HG03571 (cell line): Measurements from ENCODE around the gene GPATCH2L.

Source experiments
- ATAC-seq: cut with Tn5 transposase; IDR thresholded peaks from one replicate; pipeline ENCODE4 v1.9.1; 2021; ENCODE audit not compliant: unreplicated experiment

GPATCH2L gene

GRCh38 chr14:76195003-76195402, 43.3 kb downstream of the GPATCH2L start:
- no peak for ATAC-seq

DNA sequence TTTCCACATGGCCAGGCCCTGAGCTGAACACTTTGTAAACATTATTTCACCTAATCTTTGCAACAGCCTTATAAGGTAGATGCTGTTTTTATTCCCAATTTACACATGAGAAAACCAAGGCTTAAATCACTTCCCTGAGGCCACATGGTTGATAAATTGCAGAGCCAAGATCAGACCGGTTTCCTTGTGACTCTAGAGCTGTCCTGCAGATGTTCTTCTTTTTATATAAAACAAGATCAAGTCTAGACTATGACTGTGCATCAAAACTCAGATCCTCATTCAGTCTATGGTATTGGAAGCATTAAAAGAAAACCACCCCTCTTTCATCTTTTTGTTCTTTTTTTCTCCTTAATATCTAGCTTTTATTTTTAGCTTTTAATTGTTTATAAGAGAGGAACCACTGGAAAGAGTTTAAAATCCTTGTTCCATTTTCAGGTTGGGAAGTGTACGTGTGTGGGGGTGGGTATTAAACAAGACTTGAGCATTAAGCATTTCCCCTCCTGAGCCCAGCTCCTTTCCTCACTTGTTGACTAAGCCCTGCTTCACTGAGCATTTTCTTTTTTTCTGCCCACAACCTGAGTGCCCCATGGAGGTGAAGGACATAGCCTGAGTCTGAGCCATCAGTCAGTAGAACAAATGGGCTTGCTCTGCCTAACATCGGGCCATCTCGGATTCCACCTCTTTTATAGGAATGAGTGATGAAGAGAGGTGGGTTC, 45.4 kb downstream of the GPATCH2L start:
- no peak for ATAC-seq

DNA sequence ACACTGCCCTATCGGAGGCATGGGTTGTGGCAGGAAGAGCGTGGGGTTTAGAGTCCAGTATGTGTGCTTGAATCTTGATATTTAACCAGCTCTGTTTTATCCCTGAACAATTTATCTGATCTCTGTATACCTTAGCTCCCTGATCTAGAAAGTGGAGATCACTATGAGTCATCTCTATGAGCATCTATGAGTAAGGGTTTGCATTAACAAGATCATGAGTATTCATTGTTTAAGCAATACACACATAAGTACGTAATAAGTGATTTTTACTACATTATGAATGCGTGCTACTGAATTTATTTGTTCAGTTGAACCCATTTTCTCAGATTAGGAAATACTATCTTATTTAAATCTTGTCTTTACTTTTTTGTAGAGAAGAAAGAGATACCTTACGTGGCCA, 49.4 kb downstream of the GPATCH2L start:
- no peak for ATAC-seq

DNA sequence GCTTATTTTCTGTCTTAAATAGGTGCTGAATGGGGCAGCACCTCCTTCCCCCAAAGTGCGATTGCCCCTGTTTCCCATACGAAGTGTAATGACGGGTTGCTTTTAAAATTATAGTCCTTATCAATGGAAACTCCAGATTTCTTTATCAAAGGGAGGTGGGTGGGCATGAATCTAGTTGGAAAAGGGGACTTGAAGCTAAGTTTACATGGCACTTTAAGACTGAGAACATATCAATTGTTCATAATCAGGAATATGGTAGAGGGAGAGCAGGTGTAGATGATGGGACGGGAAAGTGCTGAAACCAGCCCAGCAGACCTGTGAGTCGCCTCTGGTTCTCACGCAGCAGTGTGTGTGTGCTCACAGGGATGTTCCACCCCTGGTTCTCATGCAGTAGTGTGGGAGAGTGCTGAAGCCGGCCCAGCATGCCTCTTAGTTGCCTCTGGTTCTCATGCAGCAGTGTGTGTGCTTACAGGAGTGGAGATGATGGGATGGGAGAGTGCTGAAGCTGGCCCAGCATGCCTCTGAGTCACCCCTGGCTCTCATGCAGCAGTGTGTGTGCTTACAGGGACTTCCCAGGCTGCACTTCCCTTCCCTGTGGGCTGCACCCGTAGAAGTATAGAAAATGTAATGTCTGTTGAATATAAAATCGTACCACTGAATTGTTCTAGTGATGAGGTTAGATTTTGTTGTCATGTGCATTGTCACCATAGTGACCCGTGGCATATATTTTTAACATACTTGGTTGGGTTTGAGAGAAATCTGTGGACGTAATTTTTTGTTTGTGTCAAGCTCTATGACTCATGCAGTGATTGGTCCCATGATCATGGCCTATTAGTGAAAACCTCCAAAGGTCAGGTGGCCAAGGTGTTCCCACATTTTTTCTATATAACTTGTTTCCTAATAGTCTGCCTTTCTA, 51.6 kb downstream of the GPATCH2L start:
- no peak for ATAC-seq

- ATAC-seq = no peak
Observed at GRCh38 chr14:76204461-76205230, 52.9 kb downstream of the GPATCH2L start.

GRCh38 chr14:76205708-76206107, 54.0 kb downstream of the GPATCH2L start:
- ATAC-seq = no peak

DNA sequence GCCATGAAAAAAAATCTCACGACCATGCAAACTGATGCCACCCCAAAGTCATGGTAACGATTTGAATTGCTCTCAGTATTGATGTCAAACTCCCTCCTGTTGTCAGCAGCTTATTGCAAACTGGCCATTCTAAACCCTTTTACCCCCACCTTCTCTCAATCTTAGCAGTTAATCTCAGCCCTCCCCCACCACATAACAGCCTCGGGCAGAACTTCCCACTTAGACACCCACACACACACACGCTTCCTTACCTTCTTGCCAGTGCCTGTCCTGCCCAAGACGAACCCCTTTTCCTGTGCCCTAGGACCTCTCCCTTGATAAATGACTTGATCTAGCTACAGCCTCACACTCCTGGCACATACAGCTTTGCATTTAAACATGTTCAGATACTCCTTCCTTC, 56.6 kb downstream of the GPATCH2L start:
- no peak for ATAC-seq

DNA sequence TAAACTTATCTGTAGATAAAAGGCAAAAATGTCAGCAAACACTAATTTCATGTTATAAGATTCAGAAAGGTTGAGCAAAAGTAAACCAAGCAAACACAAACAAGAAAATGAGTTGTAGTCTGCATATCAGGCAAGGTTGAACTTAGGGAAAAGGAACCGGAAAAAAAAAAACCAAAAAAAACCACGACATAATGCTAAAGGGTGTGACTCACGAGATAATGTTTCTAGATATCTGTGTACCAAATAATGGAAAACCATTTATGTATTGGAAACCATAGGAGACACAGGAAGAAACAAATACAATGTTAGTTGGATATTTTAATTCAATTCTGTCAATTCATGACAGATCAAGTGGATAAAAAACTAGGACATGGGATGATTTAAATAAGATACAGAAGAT, 60.5 kb downstream of the GPATCH2L start:
- ATAC-seq = no peak

GRCh38 chr14:76217179-76217578, 65.5 kb downstream of the GPATCH2L start:
- ATAC-seq = no peak

DNA sequence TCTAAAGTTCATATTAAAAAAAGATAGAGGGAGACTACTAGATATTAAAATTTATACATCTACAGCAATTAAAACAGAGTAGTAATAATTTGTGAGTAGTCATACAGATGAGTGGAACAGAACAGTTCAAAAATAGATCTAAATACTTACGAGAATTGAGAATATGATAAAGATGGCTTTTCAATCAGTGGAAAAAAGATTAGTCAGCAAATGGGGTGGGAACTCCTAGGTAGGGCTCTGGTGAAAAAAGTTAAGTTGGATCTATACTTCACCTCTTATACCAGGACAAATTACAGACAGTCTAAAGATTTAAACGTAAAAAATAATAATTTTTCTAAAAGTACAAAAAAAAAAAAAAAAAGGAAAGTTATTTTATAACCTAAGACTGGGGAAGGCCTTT, 66.9 kb downstream of the GPATCH2L start:
- ATAC-seq = no peak

DNA sequence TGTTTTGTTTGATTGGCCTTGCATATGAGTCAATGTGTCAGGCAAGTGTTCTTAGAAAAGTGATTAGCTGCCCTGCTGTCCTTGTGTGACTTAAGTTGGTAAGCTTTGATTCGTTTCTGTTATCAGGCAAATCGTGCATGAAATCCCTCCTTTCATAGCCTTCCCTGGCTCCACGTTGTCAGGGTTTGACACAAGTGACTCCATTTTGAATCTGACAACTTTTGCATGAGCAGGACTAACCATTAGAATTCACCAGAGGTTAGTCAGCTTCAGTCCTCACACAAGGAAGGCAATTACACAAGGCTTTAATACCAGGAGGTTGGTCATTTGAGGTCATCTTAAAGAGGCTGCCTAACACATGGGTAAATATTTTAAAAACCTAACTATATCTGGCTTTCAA, 68.2 kb downstream of the GPATCH2L start:
- ATAC-seq = no peak

DNA sequence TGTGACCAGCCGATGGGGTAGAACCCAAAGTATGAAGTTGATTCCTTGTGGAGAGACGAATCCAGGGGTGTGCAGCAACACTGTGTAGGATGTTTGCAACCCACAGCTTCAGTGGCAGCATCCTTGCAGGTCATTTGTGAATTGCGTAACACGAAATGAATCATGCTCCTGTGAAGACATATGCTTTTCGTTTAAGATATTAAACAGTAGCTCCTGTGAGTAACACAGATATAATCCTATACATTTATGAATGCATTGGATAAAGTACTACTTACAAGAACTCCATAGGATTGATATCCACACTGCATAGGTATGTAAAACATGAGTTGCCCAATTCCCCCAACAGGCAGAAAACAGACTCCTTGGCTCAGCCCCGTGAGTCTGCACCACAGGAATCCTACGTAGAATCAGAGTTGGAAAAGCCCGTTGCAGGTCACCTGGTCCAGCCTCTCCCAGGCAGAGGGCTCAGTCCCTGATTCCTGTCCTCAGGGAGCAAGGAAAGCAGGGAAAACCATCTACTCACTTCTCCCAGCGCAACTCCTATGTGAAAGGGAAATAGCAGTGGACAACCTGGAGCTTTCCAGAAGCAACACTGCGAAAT, 75.8 kb downstream of the GPATCH2L start:
- no peak for ATAC-seq

DNA sequence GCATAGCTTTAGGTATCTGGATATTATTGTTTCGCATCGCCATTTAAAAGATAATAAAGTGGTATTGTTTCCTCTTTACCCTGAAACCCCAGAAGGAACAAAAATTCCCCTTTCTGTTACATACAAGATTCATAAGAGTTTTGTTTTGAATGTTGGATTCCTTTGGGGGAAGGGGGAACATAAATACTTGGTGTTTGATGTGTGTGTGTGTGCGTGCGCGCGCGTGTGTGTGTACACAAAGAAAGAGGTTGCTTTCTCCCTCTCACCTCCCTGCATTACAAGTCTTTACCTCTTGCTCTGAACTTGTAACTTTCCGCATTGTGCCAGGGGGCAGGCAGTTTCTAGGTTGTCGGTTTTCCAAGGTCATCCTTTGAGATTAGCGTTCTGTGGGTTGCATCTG, 76.4 kb downstream of the GPATCH2L start:
- no peak for ATAC-seq

DNA sequence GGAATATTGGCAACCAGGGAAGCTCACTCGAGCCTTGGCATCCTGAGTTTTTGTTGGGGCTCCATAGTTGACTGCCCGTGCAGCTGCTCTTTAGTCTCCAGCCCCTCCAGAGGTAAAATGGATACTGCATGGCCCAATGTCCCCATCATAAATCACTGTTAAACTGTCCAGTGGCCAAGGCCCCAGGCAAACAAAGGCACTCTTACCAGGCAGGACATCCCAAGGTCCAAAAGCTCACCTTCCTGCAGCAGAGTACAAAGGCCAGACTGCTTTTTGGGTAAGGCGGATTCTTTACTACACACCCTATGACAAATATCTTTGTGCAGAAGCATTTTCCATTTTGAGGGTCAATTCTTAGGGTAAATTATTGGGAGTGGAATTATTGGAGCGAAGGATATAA, 81.1 kb downstream of the GPATCH2L start:
- ATAC-seq = no peak

DNA sequence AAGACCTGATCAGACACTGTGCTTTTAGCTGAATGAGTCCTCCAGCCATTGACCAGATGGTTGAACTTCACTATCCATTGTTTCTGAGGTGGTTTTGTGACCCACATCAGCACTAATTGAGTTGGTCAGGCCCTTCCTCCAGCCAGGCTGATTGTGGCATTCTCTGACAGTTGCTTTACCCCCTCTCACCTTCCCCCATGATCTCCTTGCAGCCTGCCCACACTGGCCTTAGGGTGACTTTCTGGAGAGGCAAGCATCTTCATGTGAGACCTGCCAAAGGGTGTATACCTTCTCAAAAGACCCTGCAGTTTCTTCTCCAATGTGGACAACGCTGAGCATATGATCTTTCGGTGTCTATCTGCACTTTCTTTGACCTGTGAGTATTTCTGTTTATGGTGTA, 83.9 kb downstream of the GPATCH2L start:
- no peak for ATAC-seq

DNA sequence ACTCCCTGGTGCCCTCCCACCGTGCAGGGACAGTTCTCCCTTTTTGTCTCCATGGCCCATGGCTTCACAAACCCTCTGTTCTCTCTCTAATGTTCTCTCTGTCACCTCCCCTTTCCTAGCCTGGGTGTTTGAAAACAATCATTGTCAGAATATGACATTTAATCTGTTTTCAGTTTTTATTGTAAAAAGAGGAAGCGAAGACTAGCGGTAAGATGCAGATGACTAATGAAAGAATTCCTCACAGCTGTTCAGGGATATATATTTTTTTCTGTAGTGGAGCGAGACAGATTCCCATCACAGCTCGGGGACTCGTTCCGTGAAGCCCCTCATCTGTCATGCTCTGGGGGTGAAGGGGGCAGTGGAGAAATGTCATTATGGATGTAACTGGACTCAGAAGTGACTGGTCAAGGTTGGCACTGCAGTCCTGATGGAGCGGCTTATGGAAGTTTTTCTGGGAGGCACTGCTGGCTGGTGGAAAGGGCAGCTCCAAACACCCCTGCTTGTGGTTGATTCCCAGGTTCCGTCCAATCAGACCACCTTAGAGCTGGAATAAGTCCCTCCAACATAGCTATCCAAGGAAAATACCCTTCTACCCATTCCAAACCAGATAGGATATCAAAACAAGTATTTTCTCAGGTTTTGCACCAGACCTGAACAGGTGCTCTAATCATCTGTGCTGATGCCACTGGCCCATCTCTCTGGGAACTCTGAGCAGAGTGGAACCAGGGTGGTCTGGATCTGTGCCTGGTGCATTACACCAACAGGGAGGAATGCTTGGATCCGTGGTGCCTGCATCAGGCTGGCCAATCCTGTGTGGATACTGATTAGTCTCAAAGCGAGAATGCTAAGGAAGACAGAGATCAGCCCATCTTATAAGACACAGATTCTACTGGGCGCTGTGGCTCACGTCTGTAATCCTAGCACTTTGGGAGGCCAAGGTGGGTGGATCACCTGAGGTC, 84.7 kb downstream of the GPATCH2L start:
- peak; percentile 80 for ATAC-seq

GRCh38 chr14:76237349-76237990, 85.7 kb downstream of the GPATCH2L start:
- no peak for ATAC-seq

- no peak for ATAC-seq
Observed at GRCh38 chr14:76245097-76245496, 93.4 kb downstream of the GPATCH2L start.

DNA sequence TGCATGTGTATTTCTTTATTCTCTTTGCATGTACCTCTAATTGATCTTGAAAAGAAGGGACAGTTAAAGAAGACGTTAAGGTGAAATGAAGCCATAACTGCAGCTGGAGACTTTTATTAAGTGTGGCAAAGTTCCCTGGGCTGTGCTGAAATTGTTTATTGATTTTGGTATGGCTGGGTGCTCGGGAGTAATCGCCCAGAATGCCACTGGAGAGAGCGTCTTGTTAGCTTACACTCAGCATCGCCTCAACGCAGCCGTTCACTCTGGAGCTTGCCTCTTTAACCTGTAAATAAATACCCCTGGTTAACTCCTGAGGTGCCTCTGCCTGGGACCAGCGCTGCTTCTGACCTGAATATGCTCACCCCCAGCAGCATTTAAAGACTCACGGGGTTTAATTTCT, 98.6 kb downstream of the GPATCH2L start:
- no peak for ATAC-seq

GRCh38 chr14:76252471-76252870, 100.7 kb downstream of the GPATCH2L start:
- no peak for ATAC-seq
